Measurements from ENCODE around the gene HPCAL1. TPM values are rescaled to one million over a fixed set of nuclear protein-coding genes. Genes with fewer than 3 reads are reported as not detected.

HPCAL1 gene
- total RNA-seq, 1 experiment from 2014 or later, result 26.9 TPM

GRCh38 chr2:10306901-10307463, 4.3 kb downstream of the HPCAL1 start:
- Mint-ChIP-seq H3K4me1 (ENCODE audit: low read depth, unreplicated experiment) (peaks cover under 1% of the 10 kb centered on the region), H3K9me3 (ENCODE audit: unreplicated experiment) (no peaks in the 10 kb centered on the region), H3K36me3 (ENCODE audit: insufficient read depth, unreplicated experiment) (peaks cover 11% of the 10 kb centered on the region), H3K27ac (ENCODE audit: unreplicated experiment) (no peak overlapping the region), H3K27me3 (ENCODE audit: insufficient read depth, unreplicated experiment) (no peaks in the 10 kb centered on the region), H3K4me3 (ENCODE audit: unreplicated experiment) (no peak overlapping the region)
- Histone ChIP-seq H3K36me3 (ENCODE audit: control insufficient read depth, insufficient read depth, low read length) (no peaks in the 10 kb centered on the region), H3K27me3 (replicated peaks; ENCODE audit: control insufficient read depth, insufficient read depth, low read length) (no peaks in the 10 kb centered on the region), H3K9me3 (no peaks in the 10 kb centered on the region), H3K4me3 (ENCODE audit: low read depth, low read length) (no peak overlapping the region), H3K4me1 (peaks cover 9% of the 10 kb centered on the region)
- POLR2A ChIA-PET, result no interaction called here
- intact Hi-C loops (cut with micrococcal nuclease; ENCODE audit: unreplicated experiment), result loop anchor here (10.0 kb wide), 1 partner anchor 122 kb away; no protein-coding TSS in a partner anchor
- CTCF ChIA-PET, result interaction anchor here (0.7 kb wide), 1 partner anchor 102 kb away, joined by 3 read pairs; no protein-coding TSS in a partner anchor
- no TSS peak for BruUV-seq (replicated peaks)
- TF ChIP-seq CTCF (IDR thresholded peaks at IDR 0.05; ENCODE audit: insufficient read depth in 1 of 2, low read depth in 1 of 2, low read length in 1 of 2, severe bottlenecking in 1 of 2, unreplicated experiment in 1 of 2), result no peak
- DNase-seq, result no peak

GRCh38 chr2:10307561-10308156, 5.0 kb downstream of the HPCAL1 start:
- Histone ChIP-seq H3K4me3 (ENCODE audit: low read depth, low read length) (no peak overlapping the region), H3K27me3 (replicated peaks; ENCODE audit: control insufficient read depth, insufficient read depth, low read length) (no peaks in the 10 kb centered on the region), H3K36me3 (ENCODE audit: control insufficient read depth, insufficient read depth, low read length) (no peaks in the 10 kb centered on the region), H3K4me1 (peaks cover 8% of the 10 kb centered on the region; the same call in 1 of the 2 replicates), H3K9me3 (no peaks in the 10 kb centered on the region)
- Mint-ChIP-seq H3K36me3 (ENCODE audit: insufficient read depth, unreplicated experiment) (peaks cover 11% of the 10 kb centered on the region), H3K4me1 (ENCODE audit: low read depth, unreplicated experiment) (no peaks in the 10 kb centered on the region), H3K4me3 (ENCODE audit: unreplicated experiment) (no peak overlapping the region), H3K9me3 (ENCODE audit: unreplicated experiment) (no peaks in the 10 kb centered on the region), H3K27me3 (ENCODE audit: insufficient read depth, unreplicated experiment) (no peaks in the 10 kb centered on the region), H3K27ac (ENCODE audit: unreplicated experiment) (no peak overlapping the region)
- no peak for DNase-seq
- BruUV-seq (replicated peaks), result no TSS peak
- ChIA-PET POLR2A (no interaction called here), CTCF (interaction anchor here (0.7 to 1.4 kb wide), 2 partner anchors 101 to 127 kb away, joined by 3 to 5 read pairs; no protein-coding TSS in a partner anchor)
- intact Hi-C loops (cut with micrococcal nuclease; ENCODE audit: unreplicated experiment), result loop anchor here (10.0 kb wide), 1 partner anchor 123 kb away; no protein-coding TSS in a partner anchor
- no peak for TF ChIP-seq CTCF (IDR thresholded peaks at IDR 0.05; ENCODE audit: insufficient read depth in 1 of 2, low read depth in 1 of 2, low read length in 1 of 2, severe bottlenecking in 1 of 2, unreplicated experiment in 1 of 2)

- intact Hi-C loops (cut with micrococcal nuclease; ENCODE audit: unreplicated experiment), result loop anchor here (10.0 kb wide), 1 partner anchor 124 kb away; no protein-coding TSS in a partner anchor
Measured at GRCh38 chr2:10308866-10309265, 6.2 kb downstream of the HPCAL1 start.

More at GRCh38 chr2:10308866-10309265, 6.2 kb downstream of the HPCAL1 start:
- no peak for TF ChIP-seq CTCF (IDR thresholded peaks at IDR 0.05; ENCODE audit: insufficient read depth in 1 of 2, low read depth in 1 of 2, low read length in 1 of 2, severe bottlenecking in 1 of 2, unreplicated experiment in 1 of 2)
- no peaks in the 10 kb centered on the region for H3K4me1 Mint-ChIP-seq (ENCODE audit: low read depth, unreplicated experiment)
- no peaks in the 10 kb centered on the region for H3K9me3 ChIP-seq
- DNase-seq, result no peak
- no peaks in the 10 kb centered on the region for H3K27me3 Mint-ChIP-seq (ENCODE audit: insufficient read depth, unreplicated experiment)
- H3K36me3 ChIP-seq (ENCODE audit: control insufficient read depth, insufficient read depth, low read length), result no peaks in the 10 kb centered on the region
- peaks cover 8% of the 10 kb centered on the region; the same call in 1 of the 2 replicates for H3K4me1 ChIP-seq
- H3K27ac Mint-ChIP-seq (ENCODE audit: unreplicated experiment), result no peak overlapping the region
- H3K4me3 Mint-ChIP-seq (ENCODE audit: unreplicated experiment), result no peak overlapping the region
- no peak overlapping the region for H3K4me3 ChIP-seq (ENCODE audit: low read depth, low read length)
- no peaks in the 10 kb centered on the region for H3K9me3 Mint-ChIP-seq (ENCODE audit: unreplicated experiment)
- ChIA-PET CTCF (interaction anchor here (0.9 to 1.4 kb wide), 2 partner anchors 100 to 126 kb away, joined by 3 to 5 read pairs; no protein-coding TSS in a partner anchor), POLR2A (no interaction called here)
- H3K36me3 Mint-ChIP-seq (ENCODE audit: insufficient read depth, unreplicated experiment), result peaks cover 5% of the 10 kb centered on the region
- H3K27me3 ChIP-seq (replicated peaks; ENCODE audit: control insufficient read depth, insufficient read depth, low read length), result no peaks in the 10 kb centered on the region
- no TSS peak for BruUV-seq (replicated peaks)

Measured in Caco-2 (cell line).